IPS DF 6.9 (cell line): ENCODE measurements around the gene FAM81A.

ENCODE experiments used
- DNase-seq: peaks from one replicate; pipeline ENCODE4 v3.0.0-alpha.2; 2013; ENCODE audit warnings: low read depth, low spot score
- H3K27ac ChIP-seq: one replicate; pipeline ENCODE4 v1.5.1; 2013; ENCODE audit warnings: low read length, control low read depth
- H3K27me3 ChIP-seq: 2 replicates; pipeline ENCODE4 v1.6.1; 2013; ENCODE audit warnings: mild to moderate bottlenecking, low read length; ENCODE audit not compliant: control insufficient read depth, insufficient read depth
- H3K36me3 ChIP-seq: 2 replicates; pipeline ENCODE4 v1.6.1; 2013; ENCODE audit warnings: low read length; ENCODE audit not compliant: control insufficient read depth, insufficient read depth
- H3K4me1 ChIP-seq: 2 replicates; pipeline ENCODE4 v1.6.1; 2013; ENCODE audit warnings: low read length; ENCODE audit not compliant: control insufficient read depth, insufficient read depth
- H3K4me3 ChIP-seq: 2 replicates; pipeline ENCODE4 v1.5.1; 2013; ENCODE audit warnings: mild to moderate bottlenecking, low read length
- H3K9me3 ChIP-seq: 2 replicates; pipeline ENCODE4 v1.6.1; 2013; ENCODE audit warnings: low read length, inconsistent platforms; ENCODE audit not compliant: control insufficient read depth, insufficient read depth
- WGBS: extraction: QIAGEN DNeasy Blood & Tissue Kit; methylation state at CpG from one replicate; pipeline ENCODE4 v1.1.7; 2013; ENCODE audit warnings: mixed read lengths, missing lambda C conversion rate; ENCODE audit not compliant: insufficient read length, insufficient coverage; 5-methylcytosine and 5-hydroxymethylcytosine counted together

Gene FAM81A

DNA sequence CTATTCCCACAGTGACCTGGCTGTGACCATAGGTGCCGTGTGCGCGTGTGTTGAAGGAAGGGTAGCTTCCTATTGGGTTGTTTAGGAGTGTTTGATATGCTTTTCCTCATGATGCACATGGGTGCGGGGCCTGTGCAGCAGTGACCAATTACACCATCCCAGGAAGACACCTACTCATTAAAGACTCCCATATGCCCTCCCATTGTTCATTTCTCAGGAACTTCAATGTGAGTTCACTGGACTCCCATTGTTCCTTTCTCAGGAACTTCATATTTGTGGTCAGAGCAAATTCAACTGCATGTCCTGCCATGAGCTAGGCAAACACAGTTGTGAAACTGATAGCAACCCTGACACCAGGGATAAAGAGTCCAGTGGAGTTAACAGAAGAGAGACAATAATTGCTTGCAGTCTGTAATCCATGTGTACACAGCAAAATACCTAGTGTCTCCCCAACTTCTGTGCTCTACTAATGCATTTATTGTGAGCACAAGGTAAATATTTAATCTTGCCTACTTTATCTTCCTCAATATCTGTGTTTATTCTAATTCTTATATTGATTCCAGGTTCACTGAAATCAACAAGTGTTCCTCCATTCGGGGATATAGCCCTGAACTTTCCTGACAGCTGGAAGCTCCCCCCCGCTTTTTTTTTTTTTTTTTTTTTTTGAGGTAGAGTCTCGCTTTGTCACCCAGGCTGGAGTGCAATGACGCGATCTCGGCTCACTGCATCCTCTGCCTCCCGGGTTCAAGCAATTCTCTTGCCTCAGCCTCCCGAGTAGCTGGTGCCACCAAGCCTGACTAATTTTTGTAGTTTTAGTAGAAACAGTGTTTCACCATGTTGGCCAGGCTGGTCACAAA, 116.1 kb downstream of the FAM81A start:
- DNase-seq = no peak
- no peaks in the 10 kb centered on the region for H3K27me3 ChIP-seq
- no peaks in the 10 kb centered on the region for H3K9me3 ChIP-seq
- H3K4me3 ChIP-seq = no peak overlapping the region
- H3K27ac ChIP-seq = no peak overlapping the region
- WGBS = no CpG with 5 or more reads among the region's 12 CpGs
- H3K36me3 ChIP-seq = no peaks in the 10 kb centered on the region
- H3K4me1 ChIP-seq = peaks cover under 1% of the 10 kb centered on the region; the same call in 1 of the 2 replicates

DNA sequence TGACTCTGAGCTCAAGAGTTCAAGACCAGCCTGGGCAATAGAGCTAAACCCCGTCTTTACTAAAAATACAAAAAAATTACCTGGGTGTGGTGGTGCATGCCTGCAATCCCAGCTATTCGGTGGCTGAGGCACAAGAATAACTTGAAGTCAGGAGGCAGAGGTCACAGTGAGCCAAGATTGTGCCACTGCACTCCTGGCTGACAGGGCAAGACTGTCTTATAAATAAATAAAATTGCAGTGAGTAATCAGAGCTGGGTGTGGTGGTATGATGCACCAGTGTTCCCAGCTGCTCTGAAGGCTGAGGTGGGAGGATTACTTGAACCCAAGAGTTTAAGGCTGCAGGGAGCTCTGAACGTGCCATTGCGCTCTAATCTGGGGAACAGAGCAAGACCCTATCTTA, 117.7 kb downstream of the FAM81A start:
- Histone ChIP-seq H3K4me3 (no peak overlapping the region), H3K9me3 (no peaks in the 10 kb centered on the region), H3K4me1 (no peaks in the 10 kb centered on the region), H3K27me3 (no peaks in the 10 kb centered on the region), H3K36me3 (no peaks in the 10 kb centered on the region), H3K27ac (no peak overlapping the region)
- no CpG with 5 or more reads among the region's 4 CpGs for WGBS
- no peak for DNase-seq

GRCh38 chr15:59556380-59556779, 118.4 kb downstream of the FAM81A start:
- Histone ChIP-seq H3K36me3 (no peaks in the 10 kb centered on the region), H3K27me3 (no peaks in the 10 kb centered on the region), H3K4me3 (no peak overlapping the region), H3K27ac (no peak overlapping the region), H3K4me1 (no peaks in the 10 kb centered on the region), H3K9me3 (no peaks in the 10 kb centered on the region)
- no peak for DNase-seq
- no CpG with 5 or more reads among the region's 2 CpGs for WGBS

- Histone ChIP-seq H3K9me3 (no peaks in the 10 kb centered on the region), H3K4me3 (no peak overlapping the region), H3K4me1 (no peaks in the 10 kb centered on the region), H3K27ac (no peak overlapping the region), H3K27me3 (no peaks in the 10 kb centered on the region), H3K36me3 (no peaks in the 10 kb centered on the region)
- no CpG with 5 or more reads among the region's 3 CpGs for WGBS
- no peak for DNase-seq
Observed at GRCh38 chr15:59557581-59557980, 119.6 kb downstream of the FAM81A start.

GRCh38 chr15:59558851-59559250, 120.9 kb downstream of the FAM81A start:
- H3K9me3 ChIP-seq = no peaks in the 10 kb centered on the region

DNA sequence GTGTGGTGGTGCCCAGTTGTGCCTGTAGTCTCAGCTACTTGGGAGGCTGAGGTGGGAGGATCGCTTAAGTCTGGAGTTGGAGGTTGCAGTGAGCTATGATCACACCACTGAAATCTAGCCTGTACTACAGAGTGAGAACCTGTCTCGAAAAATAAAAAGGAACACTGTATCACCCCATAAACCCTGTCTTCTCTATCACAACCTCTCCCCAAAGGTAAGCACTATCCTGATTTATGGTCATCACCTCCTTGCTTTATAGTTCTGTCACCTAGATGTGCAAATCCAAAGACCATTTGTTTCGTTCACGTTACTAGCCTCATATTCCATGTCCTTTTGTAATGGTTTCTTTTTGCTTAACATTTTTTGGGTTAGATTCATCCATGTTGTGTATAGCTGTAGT, 123.6 kb downstream of the FAM81A start:
- no CpG with 5 or more reads among the region's 4 CpGs for WGBS
- Histone ChIP-seq H3K4me1 (no peaks in the 10 kb centered on the region), H3K4me3 (no peak overlapping the region), H3K27me3 (no peaks in the 10 kb centered on the region), H3K9me3 (no peaks in the 10 kb centered on the region), H3K36me3 (no peaks in the 10 kb centered on the region), H3K27ac (no peak overlapping the region)
- no peak for DNase-seq

More at GRCh38 chr15:59558851-59559250, 120.9 kb downstream of the FAM81A start:
- H3K4me1 ChIP-seq = no peaks in the 10 kb centered on the region
- DNase-seq = no peak
- WGBS = no CpG with 5 or more reads among the region's 1 CpG
- no peak overlapping the region for H3K4me3 ChIP-seq
- no peaks in the 10 kb centered on the region for H3K36me3 ChIP-seq
- H3K27ac ChIP-seq = no peak overlapping the region
- no peaks in the 10 kb centered on the region for H3K27me3 ChIP-seq

GRCh38 chr15:59562448-59563186, 124.6 kb downstream of the FAM81A start:
- H3K36me3 ChIP-seq = no peaks in the 10 kb centered on the region
- no peak for DNase-seq
- no peaks in the 10 kb centered on the region for H3K4me1 ChIP-seq
- H3K4me3 ChIP-seq = no peak overlapping the region
- H3K27me3 ChIP-seq = no peaks in the 10 kb centered on the region
- H3K9me3 ChIP-seq = no peaks in the 10 kb centered on the region
- H3K27ac ChIP-seq = no peak overlapping the region
- WGBS = no CpG with 5 or more reads among the region's 2 CpGs

DNA sequence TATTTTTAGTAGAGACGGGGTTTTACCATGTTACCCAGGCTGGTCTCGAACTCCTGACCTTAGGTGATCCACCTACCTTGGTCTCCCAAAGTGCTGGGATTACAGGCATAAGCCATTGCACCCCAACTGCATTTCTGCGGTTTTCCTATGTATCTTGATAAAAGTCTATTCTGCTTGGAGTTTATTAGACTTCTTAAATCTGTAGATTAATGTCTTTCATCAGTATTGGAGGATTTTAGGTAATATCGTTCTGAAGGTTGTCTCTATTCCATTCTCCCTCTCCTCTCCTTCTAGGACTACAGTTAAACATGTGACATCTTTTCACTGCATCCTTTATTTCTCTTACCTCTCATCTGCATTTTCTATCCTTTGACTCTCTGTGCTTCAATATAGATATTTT, 127.3 kb downstream of the FAM81A start:
- no CpG with 5 or more reads among the region's 4 CpGs for WGBS
- H3K27ac ChIP-seq = no peak overlapping the region
- no peaks in the 10 kb centered on the region for H3K36me3 ChIP-seq
- H3K9me3 ChIP-seq = no peaks in the 10 kb centered on the region
- H3K4me3 ChIP-seq = no peak overlapping the region
- no peaks in the 10 kb centered on the region for H3K4me1 ChIP-seq
- no peak for DNase-seq
- no peaks in the 10 kb centered on the region for H3K27me3 ChIP-seq

GRCh38 chr15:59567324-59567723, 129.3 kb downstream of the FAM81A start:
- no peaks in the 10 kb centered on the region for H3K4me1 ChIP-seq
- no peak overlapping the region for H3K27ac ChIP-seq
- no peak overlapping the region for H3K4me3 ChIP-seq
- no peaks in the 10 kb centered on the region for H3K27me3 ChIP-seq
- no CpG with 5 or more reads among the region's 1 CpG for WGBS
- no peaks in the 10 kb centered on the region for H3K36me3 ChIP-seq
- DNase-seq = no peak
- H3K9me3 ChIP-seq = no peaks in the 10 kb centered on the region

GRCh38 chr15:59569477-59569876, 131.5 kb downstream of the FAM81A start:
- H3K4me3 ChIP-seq = no peak overlapping the region
- no peaks in the 10 kb centered on the region for H3K36me3 ChIP-seq
- no peaks in the 10 kb centered on the region for H3K4me1 ChIP-seq
- whole genome bisulfite sequencing = no CpG with 5 or more reads among the region's 8 CpGs
- no peak for DNase-seq
- no peaks in the 10 kb centered on the region for H3K27me3 ChIP-seq
- H3K9me3 ChIP-seq = no peaks in the 10 kb centered on the region
- H3K27ac ChIP-seq = no peak overlapping the region
